ENCODE results near the gene SYT5. TPM values are rescaled to one million over a fixed set of nuclear protein-coding genes. Genes with fewer than 3 reads are reported as not detected.
A peak's percentile ranks its signal among the peaks of the same experiment; 100 is the strongest.

Gene SYT5
- total RNA-seq, 4 donors from 2014 or later: 0.48 to 9.6 (median 0.96) TPM; not detected in 1

- DNase-seq: peak; percentile 67
- intact Hi-C loops (cut with DNase I; ENCODE audit: low total_unique reads): no loop called here
- 69 to 75% methylated on average over 2 to 3 of the region's 3 CpGs for WGBS, 2 donors (ENCODE audit: low coverage in 1 of 2)
Observed at GRCh38 chr19:55212447-55212846, 32.4 kb upstream of the SYT5 start.

GRCh38 chr19:55209693-55210472, 29.8 kb upstream of the SYT5 start:
- WGBS, 2 donors (ENCODE audit: low coverage in 1 of 2): 50 to 68% methylated on average over 4 to 17 of the region's 17 CpGs
- intact Hi-C loops (cut with DNase I; ENCODE audit: low total_unique reads) (no loop called here), in situ Hi-C loops (cut with MboI; ENCODE audit: low pct_ligation_motif_present in 1 of 4, low pct_unique_long_range_greater_than_20kb in 1 of 4, low sequenced_read_pairs in 3 of 4) (no loop called here)
- Histone ChIP-seq H3K36me3 (no peaks in the 10 kb centered on the region), H3K9me3 (peaks cover 3 to 7% of the 10 kb centered on the region in 2 donors), H3K4me1 (peaks cover 4 to 21% (median 20%) of the 10 kb centered on the region in 4 donors), H3K27me3 (peaks cover 6% of the 10 kb centered on the region), H3K27ac (peak overlapping the region; percentile 79 to 90 (median 86)), H3K4me3 (no peak overlapping the region)
- no peak for TF ChIP-seq POLR2A (IDR thresholded peaks at IDR 0.05)
- TF ChIP-seq EP300 (IDR thresholded peaks at IDR 0.05; ENCODE audit: low read depth): no peak
- TF ChIP-seq, protein P1, sequence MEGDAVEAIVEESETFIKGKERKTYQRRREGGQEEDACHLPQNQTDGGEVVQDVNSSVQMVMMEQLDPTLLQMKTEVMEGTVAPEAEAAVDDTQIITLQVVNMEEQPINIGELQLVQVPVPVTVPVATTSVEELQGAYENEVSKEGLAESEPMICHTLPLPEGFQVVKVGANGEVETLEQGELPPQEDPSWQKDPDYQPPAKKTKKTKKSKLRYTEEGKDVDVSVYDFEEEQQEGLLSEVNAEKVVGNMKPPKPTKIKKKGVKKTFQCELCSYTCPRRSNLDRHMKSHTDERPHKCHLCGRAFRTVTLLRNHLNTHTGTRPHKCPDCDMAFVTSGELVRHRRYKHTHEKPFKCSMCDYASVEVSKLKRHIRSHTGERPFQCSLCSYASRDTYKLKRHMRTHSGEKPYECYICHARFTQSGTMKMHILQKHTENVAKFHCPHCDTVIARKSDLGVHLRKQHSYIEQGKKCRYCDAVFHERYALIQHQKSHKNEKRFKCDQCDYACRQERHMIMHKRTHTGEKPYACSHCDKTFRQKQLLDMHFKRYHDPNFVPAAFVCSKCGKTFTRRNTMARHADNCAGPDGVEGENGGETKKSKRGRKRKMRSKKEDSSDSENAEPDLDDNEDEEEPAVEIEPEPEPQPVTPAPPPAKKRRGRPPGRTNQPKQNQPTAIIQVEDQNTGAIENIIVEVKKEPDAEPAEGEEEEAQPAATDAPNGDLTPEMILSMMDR (IDR thresholded peaks at IDR 0.05): no peak
- no peak for TF ChIP-seq POLR2AphosphoS5 (IDR thresholded peaks at IDR 0.05)
- no peak for DNase-seq

More at GRCh38 chr19:55212447-55212846, 32.4 kb upstream of the SYT5 start:
- no peak for TF ChIP-seq EP300 (IDR thresholded peaks at IDR 0.05; ENCODE audit: low read depth)
- TF ChIP-seq, protein P1 (IDR thresholded peaks at IDR 0.05): peak; percentile 25 to 41 (median 31)
- Histone ChIP-seq H3K4me3 (no peak overlapping the region), H3K27me3 (peaks cover 6% of the 10 kb centered on the region), H3K27ac (no peak overlapping the region), H3K4me1 (peaks cover 4 to 24% (median 17%) of the 10 kb centered on the region in 4 donors), H3K9me3 (peaks cover 3 to 7% of the 10 kb centered on the region in 2 donors), H3K36me3 (no peaks in the 10 kb centered on the region)
- in situ Hi-C loops (cut with MboI; ENCODE audit: low pct_ligation_motif_present in 1 of 4, low pct_unique_long_range_greater_than_20kb in 1 of 4, low sequenced_read_pairs in 3 of 4): no loop called here

GRCh38 chr19:55208880-55209692, 29.0 kb upstream of the SYT5 start, which contains the start of gene PTPRH:
Gene PTPRH (minus strand): TSS chr19:55209501. CDS start chr19:55209433, 68 bp downstream.
- 31% methylated on average over 16 of the region's 18 CpGs; no CpG with 5 or more reads in 1 of the 2 donors for WGBS, 2 donors (ENCODE audit: low coverage in 1 of 2)
- Histone ChIP-seq H3K27ac (peak within 1 kb of the TSS; percentile 79 to 90 (median 86)), H3K4me3 (peak within 1 kb of the TSS in 3 of 4 donors; percentile 19 to 42 (median 29)), H3K36me3 (no peaks in the 10 kb centered on the region), H3K4me1 (peaks cover 4 to 21% (median 20%) of the 10 kb centered on the region in 4 donors), H3K9me3 (peaks cover 3 to 7% of the 10 kb centered on the region in 2 donors), H3K27me3 (peaks cover under 1% of the 10 kb centered on the region)
- peak; percentile 83 for DNase-seq
- intact Hi-C loops (cut with DNase I; ENCODE audit: low total_unique reads): no loop called here
- peak; percentile 87 for TF ChIP-seq POLR2A (IDR thresholded peaks at IDR 0.05)
- no peak for TF ChIP-seq EP300 (IDR thresholded peaks at IDR 0.05; ENCODE audit: low read depth)
- TF ChIP-seq, protein P1 (IDR thresholded peaks at IDR 0.05): no peak
- TF ChIP-seq POLR2AphosphoS5 (IDR thresholded peaks at IDR 0.05): peak; percentile 55 to 88 (median 86)
- in situ Hi-C loops (cut with MboI; ENCODE audit: low pct_ligation_motif_present in 1 of 4, low pct_unique_long_range_greater_than_20kb in 1 of 4, low sequenced_read_pairs in 3 of 4): no loop called here

All from transverse colon (tissue), 4 donors.